Stomach (tissue), 9 donors: ENCODE measurements around the gene NPAS3. TPM values are rescaled to one million over a fixed set of nuclear protein-coding genes. Genes with fewer than 3 reads are reported as not detected.
A peak's percentile ranks its signal among the peaks of the same experiment; 100 is the strongest.

Experiments used
- DNase-seq, 2 donors: peaks; one replicate each; pipeline versions ENCODE4 v3.0.0 to v3.0.0-alpha.2; 2013 to 2019
- H3K27ac ChIP-seq, 5 donors: fragments of 200-600 bp in 4 of 5; sonication (generic) in 4 of 5; one replicate each; pipeline ENCODE4 v1.5.1; 2013 to 2019; ENCODE audit warnings: mild to moderate bottlenecking in 1 of 5, moderate library complexity in 1 of 5
- H3K27me3 ChIP-seq, 3 donors: fragments of 200-600 bp; sonication (generic); one replicate each; pipeline ENCODE4 v1.5.1; 2017 to 2019; ENCODE audit warnings: mixed run types in 1 of 3
- H3K36me3 ChIP-seq, 4 donors: fragments of 200-600 bp; sonication (generic); 1 replicate in 3 of 4; 2 replicates in 1 of 4; pipeline ENCODE4 v1.5.1; 2016 to 2019
- H3K4me1 ChIP-seq, 4 donors: fragments of 200-600 bp; sonication (generic); one replicate each; pipeline ENCODE4 v1.5.1; 2016 to 2019
- H3K4me3 ChIP-seq, 4 donors: fragments of 200-600 bp; sonication (generic) in 3 of 4; one replicate each; pipeline ENCODE4 v1.5.1; 2016 to 2019; ENCODE audit warnings: mild to moderate bottlenecking in 1 of 4
- H3K9me3 ChIP-seq, 4 donors: fragments of 200-600 bp; sonication (generic); one replicate each; pipeline ENCODE4 v1.5.1; 2016 to 2019
- CTCF ChIP-seq, 7 experiments: fragments of 450-650 bp in 4 of 7; fragments of 200-600 bp in 3 of 7; sonication (generic) in 3 of 7; IDR thresholded peaks; one replicate each; pipeline ENCODE4 v1.5.1; 2016 to 2019; ENCODE audit warnings: antibody characterized with exemption in 7 of 7, control low read depth in 2 of 7, mild to moderate bottlenecking in 1 of 7
- EP300 ChIP-seq: sonication (generic); formaldehyde crosslinking; IDR thresholded peaks from one replicate; pipeline ENCODE4 v1.6.1; 2017; ENCODE audit warnings: antibody characterized with exemption
- POLR2A ChIP-seq, 4 donors: fragments of 450-650 bp; IDR thresholded peaks; one replicate each; pipeline ENCODE4 v1.6.1; 2016; ENCODE audit warnings: antibody characterized with exemption in 4 of 4, control low read depth in 2 of 4, mild to moderate bottlenecking in 1 of 4, moderate library complexity in 1 of 4
- POLR2AphosphoS5 ChIP-seq, 3 donors: sonication (generic); formaldehyde crosslinking; IDR thresholded peaks; one replicate each; pipeline ENCODE4 v1.6.1; 2016; ENCODE audit warnings: antibody characterized with exemption in 3 of 3
- WGBS, 5 donors: extraction: QIAGEN DNeasy Blood & Tissue Kit in 3 of 5; methylation state at CpG; one replicate each; pipeline versions ENCODE4 v1.1.5 to v1.1.7; 2013 to 2018; 5-methylcytosine and 5-hydroxymethylcytosine counted together
- intact Hi-C: fragments of 100-400 bp; cut with DNase I; formaldehyde crosslinking; loops from one replicate; pipeline ENCODE4 v1.15.1; 2023; ENCODE audit warnings: low total_unique reads
- polyA plus RNA-seq, 3 donors: library from polyadenylated mRNA; stranded (reverse); fragments of 200-250 nt; gene quantifications; one replicate each; pipeline ENCODE4 v1.2.3, GENCODE V29; 2013
- total RNA-seq, 5 donors: library from RNA; depleted of rRNA; stranded (reverse); fragments of >200 nt; gene quantifications; one replicate each; pipeline versions ENCODE4 v1.1.0 to v1.2.3, GENCODE V29; 2014 to 2016
- donor health status: healthy with polysubstance abuse.
- donor health status: Bipolar disorder and iron deficiency.
- donor health status: healthy.

Gene NPAS3
- total and polyA plus RNA-seq, 8 donors = under 0.01 to 7.9 (median 0.76) TPM; not detected in 1

GRCh38 chr14:33359288-33359881, 420.7 kb downstream of the NPAS3 start:
- 71 to 88% (median 83%) methylated on average over 7 of the region's 7 CpGs for WGBS, 5 donors
- no peak overlapping the region for H3K27ac ChIP-seq
- peaks cover 0 to 10% (median 2%) of the 10 kb centered on the region in 4 donors for H3K4me1 ChIP-seq
- no peak for TF ChIP-seq POLR2A (IDR thresholded peaks at IDR 0.05)
- TF ChIP-seq POLR2AphosphoS5 (IDR thresholded peaks at IDR 0.05) = no peak
- TF ChIP-seq CTCF (IDR thresholded peaks at IDR 0.05) = no peak
- no peak for TF ChIP-seq EP300
- intact Hi-C loops = no loop called here
- H3K9me3 ChIP-seq = no peaks in the 10 kb centered on the region
- no peaks in the 10 kb centered on the region for H3K27me3 ChIP-seq
- H3K4me3 ChIP-seq = no peak overlapping the region
- H3K36me3 ChIP-seq = no peaks in the 10 kb centered on the region
- no peak for DNase-seq

GRCh38 chr14:33362934-33363333, 424.3 kb downstream of the NPAS3 start:
- WGBS, 5 donors = 83 to 87% (median 85%) methylated on average over 6 of the region's 6 CpGs
- no peaks in the 10 kb centered on the region for H3K27me3 ChIP-seq
- TF ChIP-seq POLR2AphosphoS5 (IDR thresholded peaks at IDR 0.05) = no peak
- TF ChIP-seq EP300 = no peak
- no peak for TF ChIP-seq CTCF (IDR thresholded peaks at IDR 0.05)
- no peak for TF ChIP-seq POLR2A (IDR thresholded peaks at IDR 0.05)
- no peaks in the 10 kb centered on the region for H3K9me3 ChIP-seq
- H3K4me1 ChIP-seq = no peaks in the 10 kb centered on the region
- H3K36me3 ChIP-seq = no peaks in the 10 kb centered on the region
- intact Hi-C loops = no loop called here
- no peak for DNase-seq
- H3K27ac ChIP-seq = no peak overlapping the region
- no peak overlapping the region for H3K4me3 ChIP-seq

GRCh38 chr14:33363682-33364081, 425.0 kb downstream of the NPAS3 start:
- intact Hi-C loops = no loop called here
- Histone ChIP-seq H3K4me1 (no peaks in the 10 kb centered on the region), H3K27ac (no peak overlapping the region), H3K27me3 (no peaks in the 10 kb centered on the region), H3K4me3 (no peak overlapping the region), H3K36me3 (no peaks in the 10 kb centered on the region), H3K9me3 (no peaks in the 10 kb centered on the region)
- TF ChIP-seq POLR2AphosphoS5 (IDR thresholded peaks at IDR 0.05) = no peak
- TF ChIP-seq POLR2A (IDR thresholded peaks at IDR 0.05) = no peak
- TF ChIP-seq EP300 = no peak
- TF ChIP-seq CTCF (IDR thresholded peaks at IDR 0.05) = no peak
- DNase-seq = no peak
- 81 to 89% (median 84%) methylated on average over 3 of the region's 3 CpGs for WGBS, 5 donors

GRCh38 chr14:33364466-33364865, 425.8 kb downstream of the NPAS3 start:
- Histone ChIP-seq H3K27me3 (no peaks in the 10 kb centered on the region), H3K9me3 (no peaks in the 10 kb centered on the region), H3K36me3 (no peaks in the 10 kb centered on the region), H3K4me1 (no peaks in the 10 kb centered on the region), H3K27ac (no peak overlapping the region), H3K4me3 (no peak overlapping the region)
- DNase-seq = peak in 1 of 2 donors; percentile 17
- WGBS, 5 donors = 56 to 72% (median 70%) methylated on average over 4 of the region's 4 CpGs
- TF ChIP-seq EP300 = no peak
- TF ChIP-seq CTCF (IDR thresholded peaks at IDR 0.05) = no peak
- TF ChIP-seq POLR2AphosphoS5 (IDR thresholded peaks at IDR 0.05) = no peak
- TF ChIP-seq POLR2A (IDR thresholded peaks at IDR 0.05) = no peak
- intact Hi-C loops = no loop called here
